ENCODE results near the gene ERAS. TPM values are rescaled to one million over a fixed set of nuclear protein-coding genes. Genes with fewer than 3 reads are reported as not detected.

Gene ERAS
- total RNA-seq, 1 experiment from 2014 or later, result not detected

DNA sequence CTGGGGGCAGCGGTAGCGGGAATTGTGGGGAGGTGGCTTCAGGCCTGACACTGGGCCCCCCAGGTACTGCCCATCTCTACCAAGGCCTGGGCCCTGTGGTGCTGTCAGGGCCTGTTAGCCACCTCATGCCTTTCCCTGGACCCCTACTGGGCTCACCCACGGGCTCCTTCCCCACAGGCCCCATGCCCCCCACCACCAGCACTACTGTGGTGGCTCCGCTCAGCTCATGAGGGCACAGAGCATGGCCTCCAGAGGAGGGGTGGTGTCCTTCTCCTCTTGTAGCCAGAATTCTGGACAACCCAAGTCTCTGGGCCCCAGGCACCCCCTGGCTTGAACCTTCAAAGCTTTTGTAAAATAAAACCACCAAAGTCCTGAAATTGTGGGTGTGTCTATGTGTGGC lies 32.4 kb upstream of the ERAS start:
- no peaks in the 10 kb centered on the region for H4K20me1 ChIP-seq (ENCODE audit: insufficient read depth)
- CTCF ChIA-PET, result no interaction called here
- H3K4me3 ChIP-seq (replicated peaks in 1 of 2; ENCODE audit: low read depth in 1 of 2, low read length in 2 of 2), result no peak overlapping the region
- H3K9me2 ChIP-seq (ENCODE audit: insufficient read depth), result no peaks in the 10 kb centered on the region
- H3K36me3 ChIP-seq (ENCODE audit: control insufficient read depth in 1 of 2, insufficient read depth in 2 of 2, low read length in 2 of 2), result no peaks in the 10 kb centered on the region
- no peaks in the 10 kb centered on the region for H3K9me3 ChIP-seq (ENCODE audit: control insufficient read depth in 1 of 2, insufficient read depth in 1 of 2, low read depth in 1 of 2, low read length in 2 of 2)
- DNase-seq (ENCODE audit: low read depth, low spot score), result no peak
- peaks cover 11 to 19% of the 10 kb centered on the region in 2 experiments for H3K4me1 ChIP-seq (ENCODE audit: control insufficient read depth in 1 of 2, insufficient read depth in 2 of 2, low read length in 2 of 2)
- no peak overlapping the region for H3K9ac ChIP-seq (ENCODE audit: low read length)
- intact Hi-C loops (cut with micrococcal nuclease), result no loop called here
- no peaks in the 10 kb centered on the region for H3K79me2 ChIP-seq (ENCODE audit: insufficient read depth, low read length)
- TF ChIP-seq ZNF274 (IDR thresholded peaks at IDR 0.05; ENCODE audit: low read depth, low read length) (no peak), SP1 (IDR thresholded peaks at IDR 0.05; ENCODE audit: low read depth) (no peak), EZH2 (IDR thresholded peaks at IDR 0.05) (no peak), FOSL1 (IDR thresholded peaks at IDR 0.05; ENCODE audit: low read depth) (no peak), SRF (IDR thresholded peaks at IDR 0.05; ENCODE audit: low read depth) (no peak), CEBPB (IDR thresholded peaks at IDR 0.05; ENCODE audit: low read depth) (no peak), POLR2AphosphoS5 (IDR thresholded peaks at IDR 0.05; ENCODE audit: low read depth, low read length) (no peak), YY1 (IDR thresholded peaks at IDR 0.05; ENCODE audit: extremely low read depth, insufficient replicate concordance, low read depth, low read length) (no peak)
- no peak overlapping the region for H3K27ac ChIP-seq (ENCODE audit: low read depth, low read length)
- H3K27me3 ChIP-seq (ENCODE audit: insufficient read depth, low read length), result no peaks in the 10 kb centered on the region
- H2AFZ ChIP-seq (ENCODE audit: low read depth, low read length, poor library complexity, severe bottlenecking), result no peak overlapping the region
- H3K4me2 ChIP-seq (ENCODE audit: low read length), result no peak overlapping the region
- POLR2A ChIA-PET, result no interaction called here
- no TSS peak for BruUV-seq (replicated peaks)
- ATAC-seq, result no peak
- RAD21 ChIA-PET (ENCODE audit: low non-redundant PET in 1 of 2, low total read pairs in 2 of 2, uncharacterized antibody in 2 of 2, unreplicated experiment in 2 of 2), result no interaction called here

DNA sequence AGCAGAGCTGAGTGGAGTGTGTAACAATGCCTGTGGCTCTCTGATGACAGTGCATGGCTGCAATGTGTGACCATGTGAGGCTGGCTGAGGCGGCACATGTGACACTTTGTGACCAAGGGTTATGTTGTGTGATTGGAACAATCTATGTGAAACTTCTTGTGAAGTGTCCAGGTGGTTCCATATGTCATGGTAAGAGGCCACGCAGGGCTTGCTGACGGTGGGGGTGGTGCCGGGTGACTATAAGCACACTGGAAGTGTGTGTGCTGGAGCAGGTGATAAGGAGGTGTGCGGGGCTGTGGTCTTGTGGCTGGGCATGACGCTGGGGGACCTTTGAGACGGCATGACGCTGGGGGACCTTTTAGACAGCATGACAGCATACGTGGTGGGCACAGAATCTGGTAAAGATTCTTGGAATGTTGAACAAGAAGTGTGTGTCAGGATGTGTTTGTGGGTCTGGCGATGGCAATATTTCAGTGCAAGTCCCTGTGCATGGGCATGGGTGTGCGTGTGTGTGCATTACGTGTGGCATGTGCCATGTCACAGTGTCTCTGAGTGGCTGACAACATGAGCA lies 31.9 kb upstream of the ERAS start:
- BruUV-seq (replicated peaks), result no TSS peak
- Histone ChIP-seq H3K9ac (ENCODE audit: low read length) (no peak overlapping the region), H3K79me2 (ENCODE audit: insufficient read depth, low read length) (no peaks in the 10 kb centered on the region), H3K27me3 (ENCODE audit: insufficient read depth, low read length) (no peaks in the 10 kb centered on the region), H3K9me2 (ENCODE audit: insufficient read depth) (no peaks in the 10 kb centered on the region), H3K36me3 (ENCODE audit: control insufficient read depth in 1 of 2, insufficient read depth in 2 of 2, low read length in 2 of 2) (no peaks in the 10 kb centered on the region), H4K20me1 (ENCODE audit: insufficient read depth) (no peaks in the 10 kb centered on the region), H2AFZ (ENCODE audit: low read depth, low read length, poor library complexity, severe bottlenecking) (no peak overlapping the region), H3K9me3 (ENCODE audit: control insufficient read depth in 1 of 2, insufficient read depth in 1 of 2, low read depth in 1 of 2, low read length in 2 of 2) (no peaks in the 10 kb centered on the region), H3K4me1 (ENCODE audit: control insufficient read depth in 1 of 2, insufficient read depth in 2 of 2, low read length in 2 of 2) (peaks cover 11 to 19% of the 10 kb centered on the region in 2 experiments), H3K27ac (ENCODE audit: low read depth, low read length) (no peak overlapping the region), H3K4me3 (replicated peaks in 1 of 2; ENCODE audit: low read depth in 1 of 2, low read length in 2 of 2) (no peak overlapping the region), H3K4me2 (ENCODE audit: low read length) (peak overlapping the region; percentile 60)
- RAD21 ChIA-PET (ENCODE audit: low non-redundant PET in 1 of 2, low total read pairs in 2 of 2, uncharacterized antibody in 2 of 2, unreplicated experiment in 2 of 2), result no interaction called here
- intact Hi-C loops (cut with micrococcal nuclease), result no loop called here
- TF ChIP-seq, protein P1, sequence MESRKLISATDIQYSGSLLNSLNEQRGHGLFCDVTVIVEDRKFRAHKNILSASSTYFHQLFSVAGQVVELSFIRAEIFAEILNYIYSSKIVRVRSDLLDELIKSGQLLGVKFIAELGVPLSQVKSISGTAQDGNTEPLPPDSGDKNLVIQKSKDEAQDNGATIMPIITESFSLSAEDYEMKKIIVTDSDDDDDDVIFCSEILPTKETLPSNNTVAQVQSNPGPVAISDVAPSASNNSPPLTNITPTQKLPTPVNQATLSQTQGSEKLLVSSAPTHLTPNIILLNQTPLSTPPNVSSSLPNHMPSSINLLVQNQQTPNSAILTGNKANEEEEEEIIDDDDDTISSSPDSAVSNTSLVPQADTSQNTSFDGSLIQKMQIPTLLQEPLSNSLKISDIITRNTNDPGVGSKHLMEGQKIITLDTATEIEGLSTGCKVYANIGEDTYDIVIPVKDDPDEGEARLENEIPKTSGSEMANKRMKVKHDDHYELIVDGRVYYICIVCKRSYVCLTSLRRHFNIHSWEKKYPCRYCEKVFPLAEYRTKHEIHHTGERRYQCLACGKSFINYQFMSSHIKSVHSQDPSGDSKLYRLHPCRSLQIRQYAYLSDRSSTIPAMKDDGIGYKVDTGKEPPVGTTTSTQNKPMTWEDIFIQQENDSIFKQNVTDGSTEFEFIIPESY (IDR thresholded peaks at IDR 0.05; ENCODE audit: extremely low read depth, insufficient replicate concordance, low read length), result no peak
- TF ChIP-seq SRF (IDR thresholded peaks at IDR 0.05; ENCODE audit: low read depth) (no peak), TCF7L2 (IDR thresholded peaks at IDR 0.05; ENCODE audit: borderline replicate concordance, extremely low read depth, insufficient read depth, insufficient read length) (no peak), CEBPB (IDR thresholded peaks at IDR 0.05; ENCODE audit: low read depth) (no peak), POLR2AphosphoS5 (IDR thresholded peaks at IDR 0.05; ENCODE audit: low read depth, low read length) (no peak), POLR2A (IDR thresholded peaks at IDR 0.05; ENCODE audit: borderline replicate concordance, extremely low read depth, insufficient read depth, insufficient read length) (no peak), ZFX (IDR thresholded peaks at IDR 0.05) (no peak), EZH2 (IDR thresholded peaks at IDR 0.05) (no peak), EZH2phosphoT487 (IDR thresholded peaks at IDR 0.05; ENCODE audit: borderline replicate concordance) (no peak), SIN3A (IDR thresholded peaks at IDR 0.05; ENCODE audit: low read depth) (no peak), YY1 (IDR thresholded peaks at IDR 0.05; ENCODE audit: extremely low read depth, insufficient replicate concordance, low read depth, low read length) (no peak)
- TF ChIP-seq, protein P2, sequence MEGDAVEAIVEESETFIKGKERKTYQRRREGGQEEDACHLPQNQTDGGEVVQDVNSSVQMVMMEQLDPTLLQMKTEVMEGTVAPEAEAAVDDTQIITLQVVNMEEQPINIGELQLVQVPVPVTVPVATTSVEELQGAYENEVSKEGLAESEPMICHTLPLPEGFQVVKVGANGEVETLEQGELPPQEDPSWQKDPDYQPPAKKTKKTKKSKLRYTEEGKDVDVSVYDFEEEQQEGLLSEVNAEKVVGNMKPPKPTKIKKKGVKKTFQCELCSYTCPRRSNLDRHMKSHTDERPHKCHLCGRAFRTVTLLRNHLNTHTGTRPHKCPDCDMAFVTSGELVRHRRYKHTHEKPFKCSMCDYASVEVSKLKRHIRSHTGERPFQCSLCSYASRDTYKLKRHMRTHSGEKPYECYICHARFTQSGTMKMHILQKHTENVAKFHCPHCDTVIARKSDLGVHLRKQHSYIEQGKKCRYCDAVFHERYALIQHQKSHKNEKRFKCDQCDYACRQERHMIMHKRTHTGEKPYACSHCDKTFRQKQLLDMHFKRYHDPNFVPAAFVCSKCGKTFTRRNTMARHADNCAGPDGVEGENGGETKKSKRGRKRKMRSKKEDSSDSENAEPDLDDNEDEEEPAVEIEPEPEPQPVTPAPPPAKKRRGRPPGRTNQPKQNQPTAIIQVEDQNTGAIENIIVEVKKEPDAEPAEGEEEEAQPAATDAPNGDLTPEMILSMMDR (IDR thresholded peaks at IDR 0.05 in 2 of 3, conservative IDR thresholded peaks at IDR 0.05 in 1 of 3; ENCODE audit: borderline replicate concordance in 1 of 3, insufficient read depth in 1 of 3, low read depth in 2 of 3, low read length in 2 of 3), result no peak
- POLR2A ChIA-PET, result no interaction called here
- CTCF ChIA-PET, result no interaction called here
- no peak for DNase-seq (ENCODE audit: low read depth, low spot score)
- ATAC-seq, result no peak

All from HCT116 (cell line).